ENCODE results near the gene SLC27A2.

Gene SLC27A2

GRCh38 chr15:50192926-50193620 lies 11.1 kb downstream of the SLC27A2 start:
- FAIRE-seq, result no peak

DNA sequence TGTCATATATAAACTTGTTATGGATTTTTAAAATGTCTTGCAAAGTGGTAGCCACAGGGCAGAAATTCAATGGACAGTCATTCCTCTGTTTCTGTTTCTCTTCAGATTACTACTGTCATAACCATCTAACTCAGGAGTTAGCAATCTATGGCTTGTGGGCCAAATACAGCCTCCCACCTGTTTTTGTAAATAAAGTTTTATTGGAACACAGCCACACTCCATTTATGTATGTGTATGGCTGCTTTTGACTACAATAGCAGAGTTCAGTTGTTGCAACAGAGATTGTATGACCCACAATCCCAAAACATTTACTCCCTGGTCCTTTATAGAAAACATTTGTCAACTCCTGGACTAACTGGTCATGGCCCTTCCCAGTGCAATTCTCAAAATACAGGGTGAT lies 20.0 kb downstream of the SLC27A2 start:
- no peak for FAIRE-seq

GRCh38 chr15:50206020-50206419 lies 24.0 kb downstream of the SLC27A2 start:
- no peak for FAIRE-seq

DNA sequence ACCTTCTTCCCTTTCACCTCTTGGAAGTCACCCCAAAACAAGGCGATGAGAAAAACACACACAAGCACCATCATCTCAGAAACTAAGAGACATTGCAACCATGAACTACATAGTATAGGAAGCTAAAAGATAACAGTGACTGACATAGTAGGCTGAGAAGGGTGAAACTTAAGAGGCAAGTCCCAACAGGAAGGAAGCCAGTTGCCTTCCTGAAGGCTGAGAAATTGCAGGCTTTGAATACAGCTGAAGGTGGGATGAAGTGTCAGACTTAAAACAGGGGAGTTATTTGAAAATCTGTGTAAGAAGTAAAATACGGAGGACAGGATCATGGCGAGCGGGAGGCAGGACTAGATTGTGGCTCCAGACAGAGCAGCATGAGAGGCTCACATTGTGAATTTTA lies 27.8 kb downstream of the SLC27A2 start:
- FAIRE-seq, result no peak

DNA sequence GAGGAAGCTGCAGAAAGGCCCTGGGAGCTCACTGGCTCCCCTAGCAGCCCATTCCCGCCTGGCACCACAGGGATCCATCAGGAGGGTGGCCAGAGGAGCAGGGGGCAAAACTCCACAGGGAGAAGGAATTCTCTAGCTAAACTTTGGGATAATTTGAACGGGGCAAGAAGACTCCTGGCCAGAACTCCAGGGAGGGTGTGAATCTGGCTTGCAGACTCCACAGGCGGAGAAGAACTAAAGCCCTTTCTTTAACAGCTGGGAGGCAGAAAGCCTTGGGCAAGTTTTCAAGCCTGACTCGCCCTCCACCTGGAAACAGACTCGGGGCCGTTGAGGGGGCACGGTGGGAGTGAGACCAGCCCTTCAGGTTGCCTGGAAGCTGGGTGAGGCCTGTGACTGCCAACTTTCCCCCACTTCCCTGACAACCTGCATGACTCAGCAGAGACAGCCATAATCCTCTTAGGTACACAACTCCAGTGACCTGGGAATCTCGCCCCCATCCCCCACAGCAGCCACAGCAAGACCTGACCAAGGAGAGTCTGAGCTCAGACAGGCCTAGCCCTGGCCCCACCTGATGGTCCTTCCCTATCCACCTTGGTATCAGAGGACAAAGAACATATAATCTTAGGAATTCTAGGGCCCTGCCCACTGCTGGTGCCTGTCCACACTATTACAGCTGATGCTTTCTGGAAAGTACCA lies 28.6 kb downstream of the SLC27A2 start:
- no peak for FAIRE-seq

DNA sequence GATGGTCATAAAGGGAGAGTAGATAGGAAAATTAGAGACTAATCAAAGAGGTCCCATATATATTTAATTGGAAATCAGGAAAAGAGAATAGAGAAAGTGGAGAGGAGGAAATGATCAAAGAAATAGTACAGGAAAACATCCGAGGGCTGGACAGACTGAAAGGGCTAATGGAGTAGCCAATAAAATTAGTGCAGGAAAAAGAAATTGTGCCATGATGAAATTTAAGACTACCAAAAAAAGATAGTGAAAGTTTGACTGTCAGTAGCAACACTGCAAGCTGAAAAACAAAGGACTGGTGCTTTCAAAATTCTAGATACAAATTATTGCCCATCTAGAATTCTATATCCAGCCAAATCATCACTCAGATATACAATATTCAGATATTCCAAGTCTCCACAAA lies 36.3 kb downstream of the SLC27A2 start:
- FAIRE-seq, result no peak

DNA sequence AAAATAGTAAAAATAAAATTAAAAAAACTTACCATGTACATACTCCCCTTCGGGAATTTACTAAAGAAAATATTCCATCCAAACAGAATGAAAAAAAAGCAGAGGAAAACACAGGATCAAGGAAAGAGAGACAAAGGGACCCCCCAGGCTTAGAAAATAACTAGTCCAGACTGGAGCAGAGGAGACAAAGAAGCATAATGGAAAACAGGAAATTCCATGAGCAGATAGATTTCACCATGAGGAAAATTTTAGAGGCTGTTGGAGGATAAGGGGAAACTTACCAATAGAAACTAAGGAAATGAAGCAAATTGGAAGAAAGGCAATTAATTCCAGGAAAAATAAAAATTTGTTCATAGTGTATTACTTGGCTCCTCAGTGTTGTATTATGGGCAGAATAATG lies 36.7 kb downstream of the SLC27A2 start:
- no peak for FAIRE-seq

DNA sequence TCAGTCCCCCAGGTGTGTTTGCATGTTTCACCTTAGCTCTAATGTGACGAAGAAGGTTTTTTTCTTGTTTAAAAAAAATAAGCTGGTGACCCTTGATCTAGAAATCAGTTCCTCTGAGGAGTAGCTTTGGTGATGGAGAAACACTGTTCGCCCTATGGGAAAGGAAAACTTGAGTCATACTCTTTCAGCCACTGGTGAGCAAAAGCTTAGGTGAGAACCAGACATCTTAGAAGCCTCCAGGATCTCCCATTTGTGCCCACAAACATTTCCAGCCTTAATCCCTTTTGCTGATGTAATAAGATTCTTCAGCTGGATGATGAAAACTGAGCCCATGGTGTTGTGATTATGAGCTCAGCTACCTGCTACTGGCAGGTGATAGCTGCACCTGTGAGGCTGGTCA lies 37.8 kb downstream of the SLC27A2 start:
- no peak for FAIRE-seq

DNA sequence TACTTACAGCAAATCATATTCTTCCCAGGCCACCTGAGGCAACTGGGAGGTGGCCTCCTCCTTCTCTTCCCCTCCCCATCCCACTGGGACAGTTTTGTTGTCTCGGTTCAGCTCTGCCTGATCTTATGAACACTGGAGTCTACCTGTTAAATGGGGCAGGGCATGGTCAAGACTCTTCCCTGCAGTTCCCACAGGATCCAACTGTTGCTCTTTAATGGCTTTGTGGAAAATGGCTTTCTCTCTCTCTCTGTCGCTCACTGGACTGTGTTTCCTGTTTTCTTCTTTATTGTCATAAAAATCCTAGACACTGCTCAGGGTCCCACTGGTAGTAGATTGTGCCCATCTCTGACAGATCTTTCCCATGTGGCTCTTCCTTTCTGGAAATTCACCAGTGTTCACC lies 40.2 kb downstream of the SLC27A2 start:
- FAIRE-seq, result no peak

GRCh38 chr15:50224606-50225005 lies 42.6 kb downstream of the SLC27A2 start:
- FAIRE-seq, result no peak

- no peak for FAIRE-seq
Observed at GRCh38 chr15:50225057-50225456, 43.1 kb downstream of the SLC27A2 start.

GRCh38 chr15:50225938-50226337 lies 43.9 kb downstream of the SLC27A2 start:
- no peak for FAIRE-seq

GRCh38 chr15:50227076-50227475 lies 45.1 kb downstream of the SLC27A2 start:
- FAIRE-seq, result no peak

DNA sequence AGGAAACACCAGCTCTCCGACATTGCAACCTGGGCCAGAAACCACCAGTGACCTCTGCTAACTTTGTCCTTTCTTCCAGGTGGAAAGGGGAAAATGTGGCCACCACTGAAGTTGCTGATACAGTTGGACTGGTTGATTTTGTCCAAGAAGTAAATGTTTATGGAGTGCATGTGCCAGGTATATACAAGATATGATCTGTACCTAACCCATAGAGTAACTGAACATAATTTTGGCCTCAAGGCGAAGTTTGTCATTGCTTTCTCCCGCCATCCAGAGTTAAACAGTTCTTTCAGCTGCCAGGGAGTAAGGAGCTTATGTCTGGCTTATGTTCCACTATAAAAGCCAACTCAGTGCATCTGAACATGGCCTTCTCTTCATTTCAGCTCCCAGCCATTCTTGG lies 46.9 kb downstream of the SLC27A2 start:
- FAIRE-seq, result no peak

DNA sequence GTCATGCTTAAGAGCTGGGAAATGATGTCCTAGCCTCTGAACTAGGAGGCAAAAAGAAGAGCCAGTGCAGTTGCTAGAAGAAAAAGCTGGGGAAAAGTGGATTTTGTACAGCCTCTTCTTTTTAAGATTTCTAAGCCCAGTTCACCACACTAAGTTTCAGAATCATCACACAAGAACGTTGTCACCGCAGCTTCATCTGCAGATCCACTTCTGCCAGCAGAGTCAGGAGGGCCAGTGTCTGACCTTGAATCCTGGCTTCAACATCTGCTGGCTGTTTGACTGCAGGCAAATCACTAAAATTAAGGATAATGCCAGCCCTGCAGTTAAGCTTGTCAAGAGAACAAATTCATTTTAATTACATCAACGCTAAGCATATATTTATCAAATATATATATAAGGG lies 47.3 kb downstream of the SLC27A2 start:
- FAIRE-seq, result no peak

- FAIRE-seq, result no peak
Observed at GRCh38 chr15:50231761-50232160, 49.8 kb downstream of the SLC27A2 start.

DNA sequence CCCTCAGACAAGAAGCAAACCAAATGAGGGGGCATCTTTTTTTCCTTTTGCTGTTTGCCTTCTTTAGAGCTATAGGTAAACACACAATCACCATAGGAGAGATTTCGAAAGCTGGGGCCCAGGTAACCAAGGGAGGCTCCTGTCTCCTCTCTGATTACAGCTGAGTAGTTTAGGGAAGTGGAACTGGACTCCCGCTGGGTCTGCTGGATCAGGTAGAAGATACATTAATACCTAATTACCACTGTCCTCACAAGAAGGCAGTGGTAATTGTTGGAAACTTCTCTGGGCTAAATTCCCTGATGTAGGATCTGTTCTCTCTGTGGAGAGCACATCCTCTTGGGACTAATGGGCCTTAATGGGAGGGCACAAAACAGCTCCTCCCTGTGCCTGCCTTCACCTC lies 50.8 kb downstream of the SLC27A2 start:
- no peak for FAIRE-seq

GRCh38 chr15:50233192-50233736 lies 51.3 kb downstream of the SLC27A2 start:
- FAIRE-seq, result no peak

DNA sequence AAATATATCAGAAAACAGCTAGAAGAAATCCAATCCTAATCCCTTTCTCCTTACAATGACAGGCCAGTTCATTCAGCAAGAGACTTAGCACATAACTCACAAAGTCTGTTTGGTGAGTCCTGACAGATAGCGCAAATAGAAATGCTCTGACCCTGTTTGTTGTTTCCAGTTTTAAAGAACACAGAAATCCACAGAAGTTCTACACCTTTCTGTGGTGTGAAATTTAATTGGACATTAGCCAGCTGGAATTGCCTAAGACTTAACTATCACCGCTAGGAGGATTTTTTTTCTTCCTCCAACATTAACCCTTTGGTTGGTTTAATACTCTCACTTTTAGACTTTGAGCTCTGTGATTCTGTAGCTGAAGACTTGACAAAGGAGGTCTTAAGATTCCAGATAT lies 52.8 kb downstream of the SLC27A2 start:
- no peak for FAIRE-seq

- FAIRE-seq, result no peak
Observed at GRCh38 chr15:50235794-50236193, 53.8 kb downstream of the SLC27A2 start.

DNA sequence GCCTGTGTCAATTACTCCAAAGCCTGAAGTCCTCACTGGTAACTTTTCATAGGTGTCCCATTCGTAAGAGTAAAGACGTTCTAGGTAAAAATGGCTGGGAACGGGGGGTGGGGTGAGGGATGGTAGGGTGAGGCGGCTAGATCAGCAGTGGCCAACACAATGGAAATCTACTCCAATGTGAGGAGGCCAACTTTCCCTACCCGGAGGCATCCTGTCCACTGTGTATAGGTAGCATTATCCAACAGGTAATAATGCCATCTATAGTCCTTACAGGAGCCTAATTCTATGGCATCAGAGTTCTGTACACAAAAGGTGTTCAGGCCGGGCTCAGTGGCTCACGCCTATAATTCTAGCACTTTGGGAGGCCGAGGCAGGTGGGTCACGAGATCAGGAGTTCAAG lies 54.4 kb downstream of the SLC27A2 start:
- no peak for FAIRE-seq

GRCh38 chr15:50238255-50238654 lies 56.3 kb downstream of the SLC27A2 start:
- FAIRE-seq, result no peak

GRCh38 chr15:50241684-50242450 lies 59.9 kb downstream of the SLC27A2 start:
- FAIRE-seq, result no peak

DNA sequence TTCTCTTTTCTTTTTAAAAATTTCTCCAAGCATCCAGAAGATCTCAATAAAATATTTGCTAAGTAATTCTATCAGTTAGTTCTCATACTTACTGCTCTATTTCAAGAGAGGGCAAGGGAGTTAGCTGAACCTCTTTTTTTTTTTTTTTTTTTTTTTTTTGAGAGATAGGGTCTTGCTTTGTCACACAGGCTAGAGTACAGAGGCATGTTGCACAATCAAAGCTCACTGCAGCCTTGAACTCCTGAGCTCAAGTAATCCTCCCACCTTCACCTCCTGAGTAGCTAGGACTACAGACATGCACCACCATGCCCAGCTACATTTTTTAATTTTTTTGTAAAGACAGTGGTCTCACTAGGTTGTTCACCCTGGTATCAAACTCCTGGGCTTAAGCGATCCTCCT lies 62.2 kb downstream of the SLC27A2 start:
- FAIRE-seq, result no peak
